Right lobe of liver (tissue), 4 donors: ENCODE data around the gene MAG.

Source experiments
- CTCF ChIP-seq, 4 donors: fragments of 200-600 bp in 3 of 4; fragments of 450-650 bp in 1 of 4; IDR thresholded peaks; one replicate each; pipeline versions ENCODE4 v1.5.1 to v1.8.0; 2016 to 2022; ENCODE audit warnings: antibody characterized with exemption in 4 of 4, mild to moderate bottlenecking in 2 of 4
- POLR2A ChIP-seq: fragments of 450-650 bp; IDR thresholded peaks from one replicate; pipeline ENCODE4 v1.6.1; 2017; ENCODE audit warnings: antibody characterized with exemption, mild to moderate bottlenecking
- donor health status: DM: no; HTN: no; CAD: no.
- donor health status: DM: no; HTN: no; CAD: no.
- donor health status: DM: no; HTN: yes; CAD: no.

GRCh38 chr19:35313587-35313986, 21.6 kb downstream of the MAG start:
- TF ChIP-seq CTCF (IDR thresholded peaks at IDR 0.05): no peak
- TF ChIP-seq POLR2A: no peak
